Karpas-422 (cell line): ENCODE data around the gene CAVIN2. TPM values are rescaled to one million over a fixed set of nuclear protein-coding genes. Genes with fewer than 3 reads are reported as not detected.

ENCODE experiments used
- DNase-seq: peaks from one replicate; pipeline ENCODE4 v3.0.0-alpha.2; 2015
- H2AFZ ChIP-seq: fragments of 200-600 bp; sonication (generic); 2 replicates; pipeline ENCODE4 v1.6.1; 2014; ENCODE audit warnings: antibody characterized with exemption, low read length, mixed read lengths
- H3K27ac ChIP-seq: fragments of 200-600 bp; sonication (generic); 2 replicates; pipeline ENCODE4 v1.5.1; 2014; ENCODE audit warnings: mild to moderate bottlenecking, low read length, moderate library complexity
- H3K27me3 ChIP-seq: fragments of 200-600 bp; sonication (generic); 2 replicates; pipeline ENCODE4 v1.6.1; 2014; ENCODE audit warnings: low read length, mixed read lengths
- H3K36me3 ChIP-seq: fragments of 200-600 bp; sonication (generic); 2 replicates; pipeline ENCODE4 v1.6.1; 2014; ENCODE audit warnings: low read length, mixed read lengths; ENCODE audit not compliant: insufficient read depth
- H3K4me1 ChIP-seq: fragments of 200-600 bp; sonication (generic); 2 replicates; pipeline ENCODE4 v1.6.1; 2014; ENCODE audit warnings: mild to moderate bottlenecking, low read length, mixed read lengths
- H3K4me2 ChIP-seq: fragments of 200-600 bp; sonication (generic); 2 replicates; pipeline ENCODE4 v1.6.1; 2014; ENCODE audit warnings: low read length, low read depth, mild to moderate bottlenecking; ENCODE audit not compliant: poor library complexity, severe bottlenecking
- H3K4me3 ChIP-seq: fragments of 200-600 bp; sonication (generic); 2 replicates; pipeline ENCODE4 v1.5.1; 2014; ENCODE audit warnings: mild to moderate bottlenecking, antibody characterized with exemption, low read length, mixed read lengths
- H3K79me2 ChIP-seq: fragments of 200-600 bp; sonication (generic); 2 replicates; pipeline ENCODE4 v1.6.1; 2014; ENCODE audit warnings: mild to moderate bottlenecking, low read length, mixed read lengths
- H3K9ac ChIP-seq: fragments of 200-600 bp; sonication (generic); 2 replicates; pipeline ENCODE4 v1.6.0; 2014; ENCODE audit warnings: low read length
- H3K9me2 ChIP-seq: fragments of 200-600 bp; sonication (generic), shearing (Covaris generic); replicated peaks from 2 replicates; pipeline ENCODE4 v1.6.0; 2014; ENCODE audit warnings: mild to moderate bottlenecking, low read length, moderate library complexity; ENCODE audit not compliant: insufficient read depth
- H3K9me3 ChIP-seq: fragments of 300-700, 200-600 bp; sonication (generic); 2 replicates; pipeline ENCODE4 v1.6.1; 2014; ENCODE audit warnings: low read length, mixed read lengths
- H4K20me1 ChIP-seq: fragments of 200-600 bp; sonication (generic); 2 replicates; pipeline ENCODE4 v1.6.1; 2014; ENCODE audit warnings: mild to moderate bottlenecking, antibody characterized with exemption, low read length, low read depth; ENCODE audit not compliant: insufficient read depth
- total RNA-seq: library from RNA; depleted of rRNA; stranded (reverse); fragments of >200 nt; shearing (Covaris generic); gene quantifications from 2 replicates; pipeline ENCODE4 v1.2.3, GENCODE V29; 2014; ENCODE audit warnings: low replicate concordance

Gene CAVIN2
- total RNA-seq, 1 experiment from 2014 or later, result 3.1 TPM

GRCh38 chr2:191848771-191849767 is 2.2 kb upstream of the CAVIN2 start:
- H3K9me3 ChIP-seq, result no peaks in the 10 kb centered on the region
- no peaks in the 10 kb centered on the region for H4K20me1 ChIP-seq
- no peak overlapping the region for H3K9ac ChIP-seq
- no peaks in the 10 kb centered on the region for H3K9me2 ChIP-seq
- peaks cover 3% of the 10 kb centered on the region; the same call in 1 of the 2 replicates for H3K27me3 ChIP-seq
- H3K36me3 ChIP-seq, result no peaks in the 10 kb centered on the region
- H3K79me2 ChIP-seq, result no peaks in the 10 kb centered on the region
- DNase-seq, result no peak
- no peak overlapping the region for H2AFZ ChIP-seq
- no peak overlapping the region for H3K4me3 ChIP-seq
- no peak overlapping the region for H3K27ac ChIP-seq
- peaks cover 61% of the 10 kb centered on the region for H3K4me1 ChIP-seq
- peak overlapping the region; percentile 30 for H3K4me2 ChIP-seq

GRCh38 chr2:191847764-191848163 is 876 bp upstream of the CAVIN2 start:
- no peaks in the 10 kb centered on the region for H3K9me2 ChIP-seq
- peak overlapping the region; percentile 58 for H3K4me2 ChIP-seq
- no peak for DNase-seq
- no peak overlapping the region for H3K9ac ChIP-seq
- 0 out of 2 replicates have a peak overlapping the region, but pooled peaks have one; percentile 62 for H3K4me3 ChIP-seq
- peaks cover 74% of the 10 kb centered on the region for H3K4me1 ChIP-seq
- no peaks in the 10 kb centered on the region for H4K20me1 ChIP-seq
- H3K9me3 ChIP-seq, result no peaks in the 10 kb centered on the region
- H3K27me3 ChIP-seq, result peaks cover 3% of the 10 kb centered on the region; the same call in 1 of the 2 replicates
- H3K79me2 ChIP-seq, result no peaks in the 10 kb centered on the region
- H3K36me3 ChIP-seq, result no peaks in the 10 kb centered on the region; the same call in 1 of the 2 replicates
- no peak overlapping the region; the same call in 1 of the 2 replicates for H2AFZ ChIP-seq
- H3K27ac ChIP-seq, result peak overlapping the region; percentile 96; the same call in 1 of the 2 replicates

GRCh38 chr2:191845876-191846514 is 893 bp downstream of the CAVIN2 start:
- Histone ChIP-seq H3K9me2 (no peaks in the 10 kb centered on the region), H3K4me2 (peak overlapping the region; percentile 58), H3K27ac (peak overlapping the region; percentile 96), H3K4me1 (peaks cover 83% of the 10 kb centered on the region), H3K27me3 (peaks cover 3% of the 10 kb centered on the region; the same call in 1 of the 2 replicates), H3K79me2 (no peaks in the 10 kb centered on the region), H3K9me3 (no peaks in the 10 kb centered on the region), H4K20me1 (no peaks in the 10 kb centered on the region), H3K9ac (peak overlapping the region; percentile 76), H3K4me3 (peak overlapping the region; percentile 62), H3K36me3 (no peaks in the 10 kb centered on the region; the same call in 1 of the 2 replicates), H2AFZ (no peak overlapping the region)
- peak; percentile 67 for DNase-seq

DNA sequence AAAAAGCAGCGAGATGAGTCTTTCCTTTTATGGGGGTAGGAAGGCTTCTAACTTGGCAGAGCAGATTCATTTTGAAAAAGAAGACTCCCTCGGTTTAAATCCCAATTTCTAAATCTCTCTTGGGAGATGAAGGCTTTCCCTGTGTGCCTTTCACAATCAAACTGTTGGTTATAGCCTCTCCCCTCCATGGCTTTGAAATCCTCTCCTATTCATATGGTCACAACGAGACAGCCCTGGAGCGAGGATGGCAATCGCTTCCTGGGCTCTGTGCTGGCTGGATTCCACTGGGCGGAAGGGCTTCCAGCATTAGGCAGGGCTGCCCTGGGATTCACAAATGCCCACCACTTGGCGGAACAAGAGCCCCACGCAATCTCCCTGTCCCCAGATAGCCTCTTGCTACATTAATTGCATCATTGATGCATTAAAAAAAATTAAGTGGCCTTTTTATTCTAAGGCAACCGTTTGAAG is 1.6 kb downstream of the CAVIN2 start:
- H3K4me2 ChIP-seq, result peak overlapping the region; percentile 58
- no peaks in the 10 kb centered on the region for H4K20me1 ChIP-seq
- H3K9me2 ChIP-seq, result no peaks in the 10 kb centered on the region
- peak overlapping the region; percentile 62 for H3K4me3 ChIP-seq
- H3K4me1 ChIP-seq, result peaks cover 89% of the 10 kb centered on the region
- H3K27me3 ChIP-seq, result peaks cover 2% of the 10 kb centered on the region; the same call in 1 of the 2 replicates
- H2AFZ ChIP-seq, result no peak overlapping the region
- H3K9me3 ChIP-seq, result no peaks in the 10 kb centered on the region
- DNase-seq, result no peak
- peak overlapping the region; percentile 96 for H3K27ac ChIP-seq
- H3K9ac ChIP-seq, result peak overlapping the region; percentile 76
- no peaks in the 10 kb centered on the region; the same call in 1 of the 2 replicates for H3K36me3 ChIP-seq
- no peaks in the 10 kb centered on the region for H3K79me2 ChIP-seq

DNA sequence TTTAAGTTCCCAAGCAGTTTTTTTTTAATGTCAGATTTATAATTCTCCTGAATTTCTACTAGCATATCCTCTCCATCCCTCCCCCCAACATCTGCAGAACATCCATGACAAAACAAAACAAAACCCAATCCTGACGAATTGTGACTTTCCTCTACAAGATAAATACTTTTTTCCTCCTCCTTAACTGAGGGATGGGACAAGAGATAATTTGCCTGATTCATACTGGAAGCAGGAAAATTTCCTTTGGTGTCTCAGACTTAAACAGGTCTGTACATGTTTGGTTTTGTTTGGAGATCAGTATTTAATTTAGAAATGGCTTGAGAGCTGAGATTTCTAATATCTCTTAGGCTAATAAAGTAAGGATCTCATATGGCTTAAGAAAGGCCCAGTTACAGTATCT is 2.2 kb downstream of the CAVIN2 start:
- Histone ChIP-seq H3K4me1 (peaks cover 94% of the 10 kb centered on the region), H3K27ac (peak overlapping the region; percentile 96), H3K9me2 (no peaks in the 10 kb centered on the region), H3K9me3 (no peaks in the 10 kb centered on the region), H3K4me3 (peak overlapping the region; percentile 62), H3K36me3 (no peaks in the 10 kb centered on the region; the same call in 1 of the 2 replicates), H3K4me2 (peak overlapping the region; percentile 58), H3K79me2 (no peaks in the 10 kb centered on the region), H4K20me1 (no peaks in the 10 kb centered on the region), H3K27me3 (no peaks in the 10 kb centered on the region), H2AFZ (no peak overlapping the region), H3K9ac (peak overlapping the region; percentile 76)
- no peak for DNase-seq

DNA sequence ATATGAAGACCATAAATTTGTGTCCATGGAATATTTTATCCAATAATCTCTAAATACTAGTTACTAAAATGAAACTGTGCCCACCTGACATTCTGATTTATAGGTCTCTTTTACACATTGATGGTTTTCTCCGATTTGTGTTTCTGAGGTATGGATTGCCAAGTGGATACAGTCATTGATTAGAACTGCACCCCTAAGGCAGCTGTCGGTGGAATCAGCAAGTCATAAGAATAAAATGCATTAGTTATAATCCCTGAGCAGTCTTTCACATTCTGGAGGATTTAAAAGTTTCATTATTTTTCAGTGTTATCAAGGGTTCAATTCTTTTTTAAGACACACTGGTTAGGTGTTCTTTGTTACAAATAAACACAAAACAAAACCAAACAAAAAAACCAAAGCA is 6.0 kb downstream of the CAVIN2 start:
- Histone ChIP-seq H3K9me2 (no peaks in the 10 kb centered on the region), H3K36me3 (peaks cover 4% of the 10 kb centered on the region; the same call in 1 of the 2 replicates), H3K79me2 (no peaks in the 10 kb centered on the region), H3K9me3 (no peaks in the 10 kb centered on the region), H3K4me1 (peaks cover 90% of the 10 kb centered on the region), H3K9ac (no peak overlapping the region), H3K4me3 (no peak overlapping the region), H3K27me3 (no peaks in the 10 kb centered on the region), H3K4me2 (peak overlapping the region; percentile 5), H2AFZ (no peak overlapping the region), H4K20me1 (no peaks in the 10 kb centered on the region), H3K27ac (no peak overlapping the region)
- no peak for DNase-seq

DNA sequence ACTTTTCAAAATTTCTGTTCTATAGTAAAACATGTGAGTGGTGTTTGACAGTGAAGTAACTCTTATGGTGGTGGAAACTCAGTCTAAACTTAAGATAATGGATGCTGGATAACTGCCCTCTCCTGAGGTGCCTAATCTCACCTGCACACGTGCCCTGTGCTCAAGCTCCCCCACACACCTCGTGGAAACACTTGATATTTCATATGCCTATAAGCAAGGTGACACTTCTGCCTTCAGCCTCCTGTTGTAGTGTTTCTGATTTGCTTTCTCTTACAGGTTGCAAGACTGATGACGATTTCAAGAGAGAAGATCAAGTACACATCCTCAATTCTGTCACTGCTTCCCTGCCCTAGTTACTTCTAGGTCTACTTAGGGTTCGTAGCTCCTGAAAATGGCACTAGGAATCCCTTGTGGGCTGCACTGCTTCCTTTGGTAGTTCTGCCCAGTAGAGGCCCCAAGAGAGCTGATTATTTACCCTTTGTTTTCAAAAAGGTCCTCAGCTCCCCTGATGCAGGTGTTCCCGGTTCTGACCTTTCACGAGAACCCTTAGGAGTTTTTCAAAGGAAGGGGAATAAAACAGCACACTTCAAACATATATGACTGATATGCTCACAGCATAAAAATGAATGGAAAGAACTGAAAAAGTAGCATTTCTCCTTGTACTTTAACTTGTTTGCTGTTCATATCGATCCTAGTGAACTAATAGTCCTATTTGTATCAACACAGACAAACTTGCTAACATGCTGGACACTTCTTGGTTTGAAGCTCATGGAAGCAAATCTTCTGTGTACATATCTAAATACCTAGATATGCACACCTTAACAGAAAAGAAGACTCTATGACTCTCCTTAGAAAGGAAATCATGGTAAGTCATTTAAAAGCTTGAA is 6.7 kb downstream of the CAVIN2 start:
- Histone ChIP-seq H3K4me2 (peak overlapping the region; percentile 38), H3K9me2 (no peaks in the 10 kb centered on the region), H3K27me3 (no peaks in the 10 kb centered on the region), H3K79me2 (no peaks in the 10 kb centered on the region), H3K36me3 (peaks cover 5% of the 10 kb centered on the region; the same call in 1 of the 2 replicates), H3K9ac (no peak overlapping the region), H3K4me1 (peaks cover 82% of the 10 kb centered on the region), H4K20me1 (no peaks in the 10 kb centered on the region), H3K27ac (no peak overlapping the region), H3K4me3 (no peak overlapping the region), H2AFZ (no peak overlapping the region), H3K9me3 (no peaks in the 10 kb centered on the region)
- DNase-seq, result no peak
